OCI-LY3 (cell line): ENCODE data around the gene ART1.

ENCODE experiments used
- CTCF ChIP-seq: fragments of 200-600, 300-600 bp; sonication (generic); IDR thresholded peaks from 2 replicates; pipeline ENCODE4 v1.5.1; 2014; ENCODE audit warnings: antibody characterized with exemption, low read length, low read depth
- EZH2phosphoT487 ChIP-seq: fragments of 200-600 bp; shearing (Covaris generic); IDR thresholded peaks from 2 replicates; pipeline ENCODE4 v1.6.1; 2018; ENCODE audit warnings: antibody characterized with exemption, mixed run types, low read depth

GRCh38 chr11:3679077-3679476 lies 34.1 kb downstream of the ART1 start:
- TF ChIP-seq CTCF (no peak), EZH2phosphoT487 (no peak)
